ENCODE measurements around the gene SKAP2. TPM values are rescaled to one million over a fixed set of nuclear protein-coding genes. Genes with fewer than 3 reads are reported as not detected.

The SKAP2 gene
- total and polyA plus RNA-seq, 2 of the 13 experiments (the other 11 are each of a cell fraction or from before 2014, with no cell fraction given) = 3.6 to 12.9 TPM

- TF ChIP-seq ZBTB44 (CRISPR knock-in tag; IDR thresholded peaks at IDR 0.05) = no peak
- no peak for TF ChIP-seq IRF1 (CRISPR knock-in tag; IDR thresholded peaks at IDR 0.05; ENCODE audit: low read depth)
- no peak for TF ChIP-seq KLF16 (CRISPR knock-in tag; IDR thresholded peaks at IDR 0.05)
- no peak for TF ChIP-seq ZNF558 (CRISPR knock-in tag; IDR thresholded peaks at IDR 0.05; ENCODE audit: borderline replicate concordance)
- no peak for TF ChIP-seq HNRNPUL1 (IDR thresholded peaks at IDR 0.05; ENCODE audit: low read depth, low read length)
- no peak for TF ChIP-seq RFX1 (IDR thresholded peaks at IDR 0.05)
- TF ChIP-seq MBD4 (IDR thresholded peaks at IDR 0.05; ENCODE audit: borderline replicate concordance, low read length) = no peak
- TF ChIP-seq ZBTB21 (CRISPR knock-in tag; IDR thresholded peaks at IDR 0.05) = no peak
- no peak for TF ChIP-seq ZBTB25 (CRISPR knock-in tag; IDR thresholded peaks at IDR 0.05)
- TF ChIP-seq ZNF335 (CRISPR knock-in tag; IDR thresholded peaks at IDR 0.05) = no peak
- no peak for TF ChIP-seq ONECUT2 (CRISPR knock-in tag; IDR thresholded peaks at IDR 0.05)
- TF ChIP-seq MTA3 (CRISPR knock-in tag; IDR thresholded peaks at IDR 0.05) = no peak
- TF ChIP-seq CEBPB (IDR thresholded peaks at IDR 0.05; ENCODE audit: borderline replicate concordance, low read depth, low read length) = no peak
- no peak for TF ChIP-seq TMF1 (CRISPR knock-in tag; IDR thresholded peaks at IDR 0.05; ENCODE audit: low read depth)
- no peak for TF ChIP-seq SKI (IDR thresholded peaks at IDR 0.05; ENCODE audit: partially characterized antibody)
- TF ChIP-seq SP4 (CRISPR knock-in tag; IDR thresholded peaks at IDR 0.05) = no peak
- no peak for TF ChIP-seq TAF1 (CRISPR knock-in tag; IDR thresholded peaks at IDR 0.05)
- TF ChIP-seq ZNF414 (CRISPR knock-in tag; IDR thresholded peaks at IDR 0.05) = no peak
- no peak for TF ChIP-seq BRD4 (CRISPR knock-in tag; IDR thresholded peaks at IDR 0.05)
- no peak for TF ChIP-seq LBX2 (CRISPR knock-in tag; IDR thresholded peaks at IDR 0.05; ENCODE audit: borderline replicate concordance)
- TF ChIP-seq ZNF800 (CRISPR knock-in tag; IDR thresholded peaks at IDR 0.05) = no peak
- no peak for TF ChIP-seq NFE2L1 (CRISPR knock-in tag; IDR thresholded peaks at IDR 0.05; ENCODE audit: borderline replicate concordance)
- no peak for TF ChIP-seq ELF1 (CRISPR knock-in tag; IDR thresholded peaks at IDR 0.05)
- TF ChIP-seq SMAD1 (CRISPR knock-in tag; IDR thresholded peaks at IDR 0.05; ENCODE audit: borderline replicate concordance, low read depth) = no peak
- peak; percentile 65; the same call in 1 of the 2 replicates for TF ChIP-seq HDAC2 (CRISPR knock-in tag; IDR thresholded peaks at IDR 0.05)
- TF ChIP-seq ZNF629 (CRISPR knock-in tag; conservative IDR thresholded peaks at IDR 0.05) = no peak
- no peak for TF ChIP-seq ZMAT3 (CRISPR knock-in tag; conservative IDR thresholded peaks at IDR 0.05)
Observed at GRCh38 chr7:26688388-26688787, 176.0 kb downstream of the SKAP2 start (continued).
